Naive thymus-derived CD4-positive, alpha-beta T cell (primary cell): ENCODE results near the gene GOPC. TPM values are rescaled to one million over a fixed set of nuclear protein-coding genes. Genes with fewer than 3 reads are reported as not detected.

Source experiments
- ATAC-seq: fragments of 150-1000 bp; cut with Tn5 transposase; 2 replicates; pipeline ENCODE4 v1.10.0; 2021; ENCODE audit warnings: mild to moderate bottlenecking, moderate library complexity
- CTCF ChIA-PET: fragments of 350-600 bp; sonication (Branson Sonifier 250); formaldehyde crosslinking; loops from one replicate; lab custom pipeline; 2021; ENCODE audit warnings: antibody characterized with exemption; lab: Charles Lee
- POLR2A ChIA-PET: fragments of 350-600 bp; sonication (Branson Sonifier 250); formaldehyde crosslinking; loops from one replicate; lab custom pipeline; 2021; ENCODE audit warnings: antibody characterized with exemption, inconsistent platforms; lab: Charles Lee
- DNase-seq, 9 donors: peaks; one replicate each; pipeline versions ENCODE4 v3.0.0 to v3.0.0-alpha.2; 2020 to 2022; ENCODE audit warnings: mixed read lengths in 1 of 9
- H3K27ac ChIP-seq: one replicate; pipeline ENCODE4 v1.7.0; 2013; ENCODE audit warnings: mild to moderate bottlenecking, low read depth, low read length, moderate library complexity
- H3K27me3 ChIP-seq, 2 donors: one replicate each; pipeline ENCODE4 v1.7.0; 2013; ENCODE audit warnings: low read length in 2 of 2, mild to moderate bottlenecking in 2 of 2, moderate library complexity in 2 of 2; ENCODE audit not compliant: control insufficient read depth in 2 of 2, insufficient read depth in 2 of 2
- H3K36me3 ChIP-seq, 3 experiments: 1 replicate in 2 of 3; 2 replicates in 1 of 3; pipeline ENCODE4 v1.7.0; 2013; ENCODE audit warnings: low read length in 3 of 3, mild to moderate bottlenecking in 3 of 3, moderate library complexity in 1 of 3; ENCODE audit not compliant: insufficient read depth in 3 of 3, control insufficient read depth in 2 of 3
- H3K4me1 ChIP-seq, 2 donors: one replicate each; pipeline ENCODE4 v1.7.0; 2013; ENCODE audit warnings: low read length in 2 of 2, mild to moderate bottlenecking in 2 of 2, moderate library complexity in 1 of 2; ENCODE audit not compliant: control insufficient read depth in 2 of 2, insufficient read depth in 2 of 2
- H3K4me3 ChIP-seq: 2 replicates; pipeline ENCODE4 v1.7.0; 2013; ENCODE audit warnings: mild to moderate bottlenecking, low read length
- H3K9me3 ChIP-seq, 3 experiments: 1 replicate in 2 of 3; 2 replicates in 1 of 3; pipeline ENCODE4 v1.7.0; 2013; ENCODE audit warnings: low read length in 3 of 3; ENCODE audit not compliant: control insufficient read depth in 2 of 3
- H3K27ac Mint-ChIP-seq, 9 donors: one replicate each; pipeline ENCODE4 v1.8.0; 2020 to 2022; ENCODE audit warnings: mixed read lengths in 9 of 9, mild to moderate bottlenecking in 8 of 9, moderate library complexity in 5 of 9, inconsistent platforms in 2 of 9
- H3K27me3 Mint-ChIP-seq, 5 donors: one replicate each; pipeline ENCODE4 v1.8.0; 2021 to 2022; ENCODE audit warnings: mixed read lengths in 5 of 5, mild to moderate bottlenecking in 1 of 5
- H3K36me3 Mint-ChIP-seq, 5 donors: one replicate each; pipeline ENCODE4 v1.8.0; 2020 to 2022; ENCODE audit warnings: mixed read lengths in 5 of 5, mild to moderate bottlenecking in 3 of 5, inconsistent platforms in 1 of 5
- H3K4me1 Mint-ChIP-seq, 7 donors: one replicate each; pipeline ENCODE4 v1.8.0; 2020 to 2022; ENCODE audit warnings: mixed read lengths in 7 of 7, mild to moderate bottlenecking in 3 of 7, inconsistent platforms in 1 of 7
- H3K4me3 Mint-ChIP-seq, 10 donors: one replicate each; pipeline ENCODE4 v1.8.0; 2020 to 2022; ENCODE audit warnings: mild to moderate bottlenecking in 10 of 10, mixed read lengths in 10 of 10, moderate library complexity in 6 of 10, inconsistent platforms in 2 of 10
- H3K9me3 Mint-ChIP-seq, 11 donors: one replicate each; pipeline ENCODE4 v1.8.0; 2020 to 2022; ENCODE audit warnings: mixed read lengths in 11 of 11, mild to moderate bottlenecking in 4 of 11, inconsistent platforms in 1 of 11, moderate library complexity in 1 of 11
- intact Hi-C, 2 donors: fragments of 100-400 bp; cut with micrococcal nuclease; formaldehyde crosslinking; loops; one replicate each; pipeline ENCODE4 v1.15.1; 2023
- polyA plus RNA-seq, 2 donors: library from polyadenylated mRNA; unstranded; fragments of 300-500 nt; fragmentation: Illumina TruSeq; gene quantifications; one replicate each; pipeline ENCODE4 v1.2.3, GENCODE V29; 2021
- total RNA-seq, 6 experiments: library from RNA in 5 of 6; stranded (reverse) in 5 of 6; gene quantifications; 1 replicate in 5 of 6; 2 replicates in 1 of 6; pipeline ENCODE4 v1.2.3 and lab custom pipeline; 2021 to 2026

GOPC gene
- total and polyA plus RNA-seq, 7 experiments from 2014 or later, result 14.3 to 39.4 (median 19.5) TPM

DNA sequence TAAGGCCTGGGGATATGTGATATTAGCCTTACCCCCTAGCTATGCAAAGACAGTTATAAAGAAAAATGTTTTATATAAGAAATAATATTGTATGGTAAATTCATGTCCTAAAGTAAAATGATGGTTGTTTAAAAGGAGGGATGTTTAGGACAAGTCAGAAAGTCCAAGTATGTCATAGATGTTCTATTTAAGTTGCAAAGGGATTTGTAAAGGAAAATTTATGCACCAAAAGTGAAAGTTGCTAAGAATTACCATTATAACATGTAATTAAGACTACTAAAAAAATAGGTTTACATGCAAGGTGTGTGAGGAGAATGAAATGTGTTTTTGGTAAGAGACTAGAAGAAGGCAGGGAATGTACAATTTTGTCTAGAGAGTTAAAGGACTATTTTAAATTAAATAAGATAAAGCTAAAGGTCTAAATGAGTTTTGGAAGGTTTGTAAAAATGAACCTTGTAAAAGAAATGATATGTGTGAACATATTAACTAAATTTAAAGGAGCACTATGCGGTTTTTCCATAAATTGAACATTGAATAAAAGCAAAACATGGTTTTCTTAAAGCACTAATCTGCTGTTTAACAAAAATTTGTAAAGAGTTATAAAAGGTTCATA, 22.7 kb upstream of the GOPC start:
- Mint-ChIP-seq H3K36me3 (peaks cover 0 to 4% (median 3%) of the 10 kb centered on the region in 5 donors), H3K27ac (no peak overlapping the region), H3K4me3 (no peak overlapping the region), H3K27me3 (peaks cover 0 to 13% (median 5%) of the 10 kb centered on the region in 5 donors), H3K4me1 (no peaks in the 10 kb centered on the region), H3K9me3 (peaks cover 0 to 46% (median 11%) of the 10 kb centered on the region in 11 donors)
- POLR2A ChIA-PET, result no interaction called here
- Histone ChIP-seq H3K27me3 (no peaks in the 10 kb centered on the region), H3K9me3 (peaks cover 0 to 6% (median 0%) of the 10 kb centered on the region in 3 experiments), H3K36me3 (no peaks in the 10 kb centered on the region), H3K4me3 (no peak overlapping the region), H3K27ac (no peak overlapping the region), H3K4me1 (no peaks in the 10 kb centered on the region)
- CTCF ChIA-PET, result no interaction called here
- DNase-seq (no peak), ATAC-seq (no peak)
- intact Hi-C loops, result no loop called here

DNA sequence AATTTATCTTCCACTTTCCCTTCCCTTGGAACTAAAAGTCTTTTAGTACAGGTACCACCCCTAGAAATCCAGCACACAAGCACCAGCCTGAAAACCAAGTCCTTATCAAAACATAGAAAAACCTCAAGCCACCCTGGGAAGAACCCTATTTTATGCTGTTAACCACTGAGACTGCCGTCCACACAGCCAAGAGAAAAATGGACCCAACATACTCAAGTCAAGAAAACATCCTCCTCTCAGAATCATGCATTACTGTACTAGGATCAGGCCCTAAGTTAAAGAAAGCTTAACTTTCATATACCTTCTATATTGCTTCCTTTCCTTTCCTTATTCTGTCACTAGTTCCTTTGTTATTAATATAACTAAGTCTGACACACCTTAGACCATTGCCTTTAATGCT, 16.9 kb upstream of the GOPC start:
- no peak for ATAC-seq
- Mint-ChIP-seq H3K4me1 (peaks cover 4 to 20% (median 5%) of the 10 kb centered on the region in 7 donors), H3K27ac (no peak overlapping the region), H3K36me3 (no peaks in the 10 kb centered on the region), H3K9me3 (peaks cover 0 to 10% (median 5%) of the 10 kb centered on the region in 11 donors), H3K4me3 (no peak overlapping the region), H3K27me3 (peaks cover 0 to 5% (median 2%) of the 10 kb centered on the region in 5 donors)
- CTCF ChIA-PET, result no interaction called here
- Histone ChIP-seq H3K27ac (no peak overlapping the region), H3K4me3 (no peak overlapping the region), H3K36me3 (no peaks in the 10 kb centered on the region), H3K4me1 (peaks cover 0 to 11% of the 10 kb centered on the region in 2 donors), H3K9me3 (no peaks in the 10 kb centered on the region), H3K27me3 (no peaks in the 10 kb centered on the region)
- POLR2A ChIA-PET, result no interaction called here
- intact Hi-C loops, result no loop called here
- no peak for DNase-seq

DNA sequence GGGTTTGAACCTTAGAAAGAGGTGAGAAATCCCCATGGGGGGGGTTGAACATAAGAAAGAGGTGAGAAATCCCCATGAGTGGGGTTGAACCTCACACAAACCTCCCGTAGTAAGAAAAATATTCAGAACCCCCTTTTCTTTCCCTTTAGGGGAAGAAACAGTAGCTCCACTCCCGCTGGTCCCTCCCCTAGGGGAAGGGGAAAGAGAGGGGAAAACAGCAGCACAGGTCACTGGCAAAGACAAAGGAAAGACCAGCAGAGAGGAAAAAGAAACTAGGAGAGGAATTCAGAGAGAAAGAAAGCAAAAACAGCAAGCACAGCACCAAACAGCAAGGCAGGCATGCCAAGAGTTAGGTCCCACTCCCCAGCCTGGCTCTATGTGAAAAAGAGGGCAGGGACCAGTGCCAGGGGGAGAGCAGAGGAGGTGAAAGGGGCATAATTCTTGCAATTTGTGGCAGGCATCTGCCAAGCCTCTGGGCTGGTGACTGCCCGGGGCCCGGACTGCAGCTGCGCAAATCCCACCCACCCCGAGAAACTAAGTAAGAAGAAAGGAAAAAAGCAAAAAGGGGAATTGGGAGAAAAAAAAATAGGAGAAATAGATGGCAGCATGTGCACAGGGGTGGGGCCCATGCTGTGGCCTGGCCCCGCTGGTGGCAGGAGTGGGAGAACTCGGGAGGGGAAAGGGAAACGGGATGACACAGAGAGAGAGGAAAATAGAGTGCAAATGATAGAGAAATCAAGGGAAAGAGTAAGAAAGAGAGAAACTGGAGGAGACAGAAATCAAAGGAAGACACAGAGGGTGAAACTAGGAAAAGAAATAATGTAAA, 15.1 kb upstream of the GOPC start:
- Histone ChIP-seq H3K36me3 (no peaks in the 10 kb centered on the region), H3K9me3 (no peaks in the 10 kb centered on the region), H3K27me3 (no peaks in the 10 kb centered on the region), H3K4me3 (no peak overlapping the region), H3K4me1 (peaks cover 0 to 15% of the 10 kb centered on the region in 2 donors), H3K27ac (no peak overlapping the region)
- H3K27ac Mint-ChIP-seq, result no peak overlapping the region
- H3K9me3 Mint-ChIP-seq, result peaks cover 0 to 3% (median 0%) of the 10 kb centered on the region in 11 donors
- H3K36me3 Mint-ChIP-seq, result no peaks in the 10 kb centered on the region
- H3K4me1 Mint-ChIP-seq, result peaks cover 11 to 36% (median 15%) of the 10 kb centered on the region in 7 donors
- ChIA-PET CTCF (no interaction called here), POLR2A (no interaction called here)
- ATAC-seq (peak; percentile 44), DNase-seq (no peak)
- no peak overlapping the region for H3K4me3 Mint-ChIP-seq
- H3K27me3 Mint-ChIP-seq, result peaks cover 0 to 5% (median 4%) of the 10 kb centered on the region in 5 donors
- intact Hi-C loops, result no loop called here

DNA sequence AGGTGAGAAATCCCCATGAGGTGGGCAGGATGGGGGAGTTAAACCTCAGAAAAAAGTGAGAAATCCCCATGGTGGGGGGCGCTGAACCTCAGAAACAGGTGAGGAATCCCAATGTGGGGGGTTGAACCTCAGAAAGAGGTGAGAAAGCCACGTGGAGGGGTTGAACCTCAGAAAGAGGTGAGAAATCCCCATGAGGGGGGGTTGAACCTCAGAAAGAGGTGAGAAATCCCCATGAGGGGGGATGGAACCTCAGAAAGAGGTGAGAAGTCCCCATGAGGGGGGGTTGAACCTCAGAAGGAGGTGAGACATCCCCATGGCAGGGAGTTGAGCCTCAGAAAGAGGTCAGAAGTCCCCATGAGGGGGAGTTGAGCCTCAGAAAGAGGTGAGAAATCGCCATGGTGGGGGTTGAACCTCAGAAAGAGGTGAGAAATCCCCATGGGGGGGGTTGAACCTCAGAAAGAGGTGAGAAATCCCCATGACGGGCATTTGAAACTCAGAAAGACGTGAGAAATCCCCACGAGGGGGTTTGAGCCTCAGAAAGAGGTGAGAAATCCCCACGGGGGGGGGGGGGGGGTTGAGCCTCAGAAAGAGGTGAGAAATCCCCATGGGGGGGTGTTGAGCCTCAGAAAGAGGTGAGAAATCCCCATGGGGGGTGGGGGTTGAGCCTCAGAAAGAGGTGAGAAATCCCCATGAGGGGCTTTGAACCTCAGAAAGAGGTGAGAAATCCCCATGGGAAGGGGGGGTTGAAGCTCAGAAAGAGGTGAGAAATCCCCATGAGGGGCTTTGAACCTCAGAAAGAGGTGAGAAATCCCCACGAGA, 14.3 kb upstream of the GOPC start:
- H3K4me3 Mint-ChIP-seq, result no peak overlapping the region
- POLR2A ChIA-PET, result no interaction called here
- peaks cover 5 to 12% (median 7%) of the 10 kb centered on the region in 5 donors for H3K27me3 Mint-ChIP-seq
- CTCF ChIA-PET, result no interaction called here
- ATAC-seq, result peak; percentile 63
- Histone ChIP-seq H3K27me3 (no peaks in the 10 kb centered on the region), H3K4me1 (peaks cover 0 to 15% of the 10 kb centered on the region in 2 donors), H3K36me3 (no peaks in the 10 kb centered on the region), H3K27ac (no peak overlapping the region), H3K9me3 (no peaks in the 10 kb centered on the region), H3K4me3 (no peak overlapping the region)
- H3K9me3 Mint-ChIP-seq, result peaks cover 0 to 3% (median 0%) of the 10 kb centered on the region in 11 donors
- no peaks in the 10 kb centered on the region for H3K36me3 Mint-ChIP-seq
- H3K27ac Mint-ChIP-seq, result no peak overlapping the region
- peak in 1 of 9 donors; percentile 38 for DNase-seq
- intact Hi-C loops, result no loop called here
- H3K4me1 Mint-ChIP-seq, result peaks cover 11 to 36% (median 15%) of the 10 kb centered on the region in 7 donors

DNA sequence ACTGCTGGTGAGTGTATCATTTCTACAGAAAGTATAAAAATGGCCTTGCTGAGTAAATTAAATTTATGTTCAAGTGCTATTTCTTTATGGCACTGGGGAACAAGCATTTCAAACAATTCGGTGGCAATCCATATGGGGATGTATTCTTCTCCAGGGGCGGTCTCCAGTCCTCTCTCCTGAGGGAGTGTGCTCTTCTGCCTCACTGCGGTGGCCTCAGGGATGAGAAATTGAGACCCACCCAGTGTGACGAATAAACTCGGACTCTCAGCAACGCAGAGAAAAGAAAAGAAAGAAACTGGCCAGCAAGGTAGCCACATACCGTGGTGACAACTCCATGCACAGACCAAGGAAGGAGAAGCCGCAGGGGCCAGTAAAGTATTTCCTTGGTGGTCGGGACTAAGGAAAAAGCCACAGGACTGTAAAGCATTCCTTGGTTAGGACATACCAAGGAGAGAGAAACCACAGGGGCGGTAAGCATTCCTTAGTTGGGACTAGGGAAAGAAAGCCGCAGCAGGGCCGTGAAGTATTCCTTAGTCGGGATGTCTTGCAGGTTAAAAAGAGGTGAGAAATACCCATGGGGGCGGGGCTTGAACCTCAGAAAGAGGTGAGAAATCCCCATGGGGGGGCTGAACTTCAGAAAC, 13.6 kb upstream of the GOPC start:
- no peak for ATAC-seq
- ChIA-PET CTCF (no interaction called here), POLR2A (no interaction called here)
- Histone ChIP-seq H3K4me1 (peaks cover 0 to 15% of the 10 kb centered on the region in 2 donors), H3K27me3 (peaks cover 0 to 5% of the 10 kb centered on the region in 2 donors), H3K27ac (no peak overlapping the region), H3K36me3 (no peaks in the 10 kb centered on the region), H3K4me3 (no peak overlapping the region), H3K9me3 (no peaks in the 10 kb centered on the region)
- no peak for DNase-seq
- no peak overlapping the region for H3K4me3 Mint-ChIP-seq
- no peaks in the 10 kb centered on the region for H3K36me3 Mint-ChIP-seq
- H3K27ac Mint-ChIP-seq, result no peak overlapping the region
- intact Hi-C loops, result no loop called here
- peaks cover 0 to 3% (median 0%) of the 10 kb centered on the region in 11 donors for H3K9me3 Mint-ChIP-seq
- peaks cover 5 to 13% (median 7%) of the 10 kb centered on the region in 5 donors for H3K27me3 Mint-ChIP-seq
- H3K4me1 Mint-ChIP-seq, result peaks cover 11 to 36% (median 15%) of the 10 kb centered on the region in 7 donors
